CD4-positive, alpha-beta T cell treated with Interleukin-17A for 4 hours (primary cell): Measurements from ENCODE around the gene KRTAP5-3.

Experiments
- DNase-seq: peaks from one replicate; pipeline ENCODE4 v3.0.0-alpha.2; 2020; ENCODE audit warnings: mixed read lengths

KRTAP5-3 gene

GRCh38 chr11:1642288-1643145 is 34.3 kb upstream of the KRTAP5-3 start:
- DNase-seq: no peak

GRCh38 chr11:1641096-1641495 is 32.8 kb upstream of the KRTAP5-3 start:
- DNase-seq: no peak

- peak; percentile 54 for DNase-seq
These were observed 32.0 kb upstream of the KRTAP5-3 start for GRCh38 chr11:1640076-1640946.

GRCh38 chr11:1639666-1640065 is 31.4 kb upstream of the KRTAP5-3 start:
- no peak for DNase-seq

- peak; percentile 27 for DNase-seq
These were observed 30.9 kb upstream of the KRTAP5-3 start for GRCh38 chr11:1639102-1639620.

- no peak for DNase-seq
These were observed 30.1 kb upstream of the KRTAP5-3 start for GRCh38 chr11:1638344-1638743.

- DNase-seq: no peak
These were observed 29.4 kb upstream of the KRTAP5-3 start for GRCh38 chr11:1637628-1638027.

- no peak for DNase-seq
These were observed 28.2 kb upstream of the KRTAP5-3 start for GRCh38 chr11:1636291-1636950.

GRCh38 chr11:1633864-1634263 is 25.6 kb upstream of the KRTAP5-3 start:
- no peak for DNase-seq

GRCh38 chr11:1632053-1632714 is 23.9 kb upstream of the KRTAP5-3 start:
- no peak for DNase-seq

GRCh38 chr11:1631066-1631568 is 22.9 kb upstream of the KRTAP5-3 start:
- DNase-seq: no peak

- DNase-seq: no peak
These were observed 22.0 kb upstream of the KRTAP5-3 start for GRCh38 chr11:1630271-1630670.

- DNase-seq: no peak
These were observed 21.3 kb upstream of the KRTAP5-3 start, which contains the start of gene KRTAP5-5 for GRCh38 chr11:1629326-1630185. Gene KRTAP5-5 (plus strand): TSS chr11:1629775. CDS start chr11:1629841, 66 bp downstream.

GRCh38 chr11:1628506-1629325 is 20.5 kb upstream of the KRTAP5-3 start:
- peak; percentile 71 for DNase-seq

GRCh38 chr11:1625541-1625940 is 17.3 kb upstream of the KRTAP5-3 start:
- DNase-seq: no peak

GRCh38 chr11:1624621-1625020 is 16.4 kb upstream of the KRTAP5-3 start:
- no peak for DNase-seq

GRCh38 chr11:1623716-1624115 is 15.5 kb upstream of the KRTAP5-3 start:
- DNase-seq: no peak

- no peak for DNase-seq
These were observed 13.8 kb upstream of the KRTAP5-3 start, which contains the start of gene KRTAP5-4 for GRCh38 chr11:1622086-1622485. Gene KRTAP5-4 (minus strand): TSS chr11:1622138. CDS start chr11:1622093, 45 bp downstream.

- DNase-seq: peak; percentile 22
These were observed 11.2 kb upstream of the KRTAP5-3 start for GRCh38 chr11:1619449-1619848.

GRCh38 chr11:1618231-1618630 is 10.0 kb upstream of the KRTAP5-3 start:
- no peak for DNase-seq
